DND-41 (cell line): ENCODE results near the gene MYOM3.

ENCODE experiments used
- ATAC-seq: fragments of 200-7000 bp; cut with Tn5 transposase; 3 replicates; pipeline ENCODE4 v1.9.1; 2021; ENCODE audit warnings: low read depth; ENCODE audit not compliant: insufficient read depth
- DNase-seq: peaks from one replicate; pipeline ENCODE4 v3.0.0-alpha.2; 2020
- H2AFZ ChIP-seq: 2 replicates; pipeline ENCODE4 v1.6.0; 2012; ENCODE audit warnings: low read depth, low read length
- H3K27ac ChIP-seq: 2 replicates; pipeline ENCODE4 v1.5.1; 2012; ENCODE audit warnings: low read length, inconsistent platforms
- H3K27me3 ChIP-seq: fragments of 200-600 bp; sonication (generic); 2 replicates; pipeline ENCODE4 v1.6.0; 2012; ENCODE audit warnings: low read length, mild to moderate bottlenecking, inconsistent platforms; ENCODE audit not compliant: insufficient read depth, poor library complexity
- H3K36me3 ChIP-seq: 2 replicates; pipeline ENCODE4 v1.5.1; 2012; ENCODE audit warnings: low read length, inconsistent platforms; ENCODE audit not compliant: insufficient read depth
- H3K4me1 ChIP-seq: 2 replicates; pipeline ENCODE4 v1.5.1; 2012; ENCODE audit warnings: mild to moderate bottlenecking, low read length; ENCODE audit not compliant: insufficient read depth
- H3K4me2 ChIP-seq: 2 replicates; pipeline ENCODE4 v1.6.0; 2012; ENCODE audit warnings: mild to moderate bottlenecking, moderate library complexity, low read length, inconsistent platforms; ENCODE audit not compliant: insufficient read depth
- H3K4me3 ChIP-seq, 2 experiments: fragments of 200-600 bp in 1 of 2; shearing (Covaris generic) in 1 of 2; 2 replicates each; pipeline ENCODE4 v1.5.1; 2012 to 2016; ENCODE audit warnings: inconsistent platforms in 2 of 2, low read length in 2 of 2, mild to moderate bottlenecking in 2 of 2, low read depth in 1 of 2, moderate library complexity in 1 of 2
- H3K79me2 ChIP-seq: 2 replicates; pipeline ENCODE4 v1.6.0; 2012; ENCODE audit warnings: low read length, inconsistent platforms; ENCODE audit not compliant: insufficient read depth
- H3K9ac ChIP-seq: 2 replicates; pipeline ENCODE4 v1.6.0; 2012; ENCODE audit warnings: low read depth, mild to moderate bottlenecking, inconsistent platforms, low read length, moderate library complexity
- H3K9me3 ChIP-seq: 2 replicates; pipeline ENCODE4 v1.5.1; 2012; ENCODE audit warnings: low read length, moderate library complexity, mild to moderate bottlenecking, inconsistent platforms; ENCODE audit not compliant: insufficient read depth, severe bottlenecking
- H4K20me1 ChIP-seq: 2 replicates; pipeline ENCODE4 v1.6.0; 2012; ENCODE audit warnings: low read length; ENCODE audit not compliant: insufficient read depth
- CTCF ChIP-seq: IDR thresholded peaks from 2 replicates; pipeline ENCODE4 v1.5.1; 2012; ENCODE audit warnings: borderline replicate concordance, low read length, moderate library complexity, mild to moderate bottlenecking; ENCODE audit not compliant: poor library complexity, severe bottlenecking; ENCODE audit errors: extremely low read depth
- EZH2 ChIP-seq: IDR thresholded peaks from 3 replicates; pipeline ENCODE4 v1.6.1; 2012; ENCODE audit warnings: borderline replicate concordance, low read depth, mild to moderate bottlenecking, moderate library complexity, low read length, inconsistent platforms; ENCODE audit not compliant: severe bottlenecking

MYOM3 gene

DNA sequence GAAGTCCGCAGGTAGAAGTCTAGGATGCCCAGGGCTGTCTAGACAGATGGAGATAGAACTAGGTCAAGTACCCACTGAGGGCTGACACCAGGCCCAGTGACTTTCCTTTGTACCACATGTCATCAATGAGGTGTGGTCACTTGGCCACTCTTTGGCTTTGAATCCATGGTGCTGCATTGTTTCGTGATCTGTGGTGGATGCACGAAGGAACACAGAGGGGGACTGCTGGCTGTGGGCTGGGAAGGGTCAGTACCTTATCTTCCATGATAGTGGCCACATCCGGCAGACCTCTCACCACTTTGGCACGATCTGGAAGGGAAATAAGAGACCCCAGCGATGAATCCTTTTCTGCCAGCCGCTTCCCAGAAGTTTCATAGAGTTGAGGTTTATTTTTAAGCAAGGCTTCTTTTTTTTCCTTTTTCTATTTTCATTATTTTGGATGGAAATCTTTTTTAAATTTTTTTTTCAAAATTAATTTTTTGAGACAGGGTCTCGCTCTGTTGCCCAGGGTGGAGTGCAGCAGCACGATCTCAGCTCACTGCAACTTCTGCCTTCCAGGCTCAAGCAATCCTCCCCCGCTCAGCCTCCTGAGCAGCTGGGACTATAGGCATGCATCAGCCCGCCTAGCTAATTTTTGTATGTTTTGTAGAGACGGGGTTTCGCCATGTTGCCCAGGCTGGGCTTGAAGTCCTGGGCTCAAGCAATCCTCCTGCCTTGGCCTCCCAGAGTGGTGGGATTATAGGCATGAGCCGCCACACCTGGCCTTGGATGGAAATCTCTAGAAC is 53.1 kb downstream of the MYOM3 start:
- no peak for DNase-seq

GRCh38 chr1:24057171-24057570 is 54.8 kb downstream of the MYOM3 start:
- H3K27me3 ChIP-seq: peaks cover 6% of the 10 kb centered on the region
- no peak overlapping the region for H3K9ac ChIP-seq
- H2AFZ ChIP-seq: no peak overlapping the region
- no peaks in the 10 kb centered on the region for H3K4me1 ChIP-seq
- no peak overlapping the region for H3K27ac ChIP-seq
- DNase-seq (no peak), ATAC-seq (no peak)
- no peak overlapping the region for H3K4me2 ChIP-seq
- no peak overlapping the region for H3K4me3 ChIP-seq
- H3K9me3 ChIP-seq: no peaks in the 10 kb centered on the region
- H4K20me1 ChIP-seq: no peaks in the 10 kb centered on the region
- no peaks in the 10 kb centered on the region for H3K79me2 ChIP-seq
- no peaks in the 10 kb centered on the region for H3K36me3 ChIP-seq
- TF ChIP-seq EZH2 (no peak), CTCF (no peak)

More for the DNA sequence above, 53.1 kb downstream of the MYOM3 start:
- Histone ChIP-seq H3K9ac (no peak overlapping the region), H3K36me3 (no peaks in the 10 kb centered on the region), H3K27me3 (peaks cover 10% of the 10 kb centered on the region), H3K4me2 (no peak overlapping the region), H3K4me3 (no peak overlapping the region), H2AFZ (no peak overlapping the region), H4K20me1 (no peaks in the 10 kb centered on the region), H3K27ac (no peak overlapping the region), H3K9me3 (no peaks in the 10 kb centered on the region), H3K79me2 (no peaks in the 10 kb centered on the region), H3K4me1 (no peaks in the 10 kb centered on the region)
- TF ChIP-seq EZH2 (no peak), CTCF (no peak)
- no peak for ATAC-seq

DNA sequence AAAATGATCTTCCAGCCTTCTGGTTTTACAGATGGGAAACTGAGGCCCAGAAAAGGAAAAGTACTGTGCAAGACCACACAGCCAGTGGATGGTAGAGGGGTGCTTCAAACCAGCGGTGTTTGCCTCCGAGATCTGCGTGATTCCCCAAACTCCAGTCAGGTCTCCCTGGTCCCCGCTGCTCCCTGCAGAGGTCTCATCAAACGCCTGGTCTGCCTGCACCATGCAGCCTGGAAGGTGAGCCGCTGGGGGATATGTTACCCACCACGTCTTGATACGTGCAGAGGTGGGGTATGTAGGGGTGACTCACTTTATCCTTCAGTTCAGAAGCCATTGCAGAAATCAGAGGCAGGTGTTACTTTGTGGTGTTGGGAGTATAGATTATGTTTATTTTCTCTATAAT is 56.3 kb downstream of the MYOM3 start:
- TF ChIP-seq CTCF (no peak), EZH2 (no peak)
- Histone ChIP-seq H3K4me3 (no peak overlapping the region), H3K36me3 (no peaks in the 10 kb centered on the region), H3K79me2 (no peaks in the 10 kb centered on the region), H3K9me3 (no peaks in the 10 kb centered on the region), H3K4me2 (no peak overlapping the region), H3K27me3 (peaks cover 6% of the 10 kb centered on the region), H3K27ac (no peak overlapping the region), H3K9ac (no peak overlapping the region), H4K20me1 (no peaks in the 10 kb centered on the region), H3K4me1 (no peaks in the 10 kb centered on the region), H2AFZ (no peak overlapping the region)
- no peak for DNase-seq
- ATAC-seq: no peak
